ENCODE data around the gene LYG1.

Gene LYG1

DNA sequence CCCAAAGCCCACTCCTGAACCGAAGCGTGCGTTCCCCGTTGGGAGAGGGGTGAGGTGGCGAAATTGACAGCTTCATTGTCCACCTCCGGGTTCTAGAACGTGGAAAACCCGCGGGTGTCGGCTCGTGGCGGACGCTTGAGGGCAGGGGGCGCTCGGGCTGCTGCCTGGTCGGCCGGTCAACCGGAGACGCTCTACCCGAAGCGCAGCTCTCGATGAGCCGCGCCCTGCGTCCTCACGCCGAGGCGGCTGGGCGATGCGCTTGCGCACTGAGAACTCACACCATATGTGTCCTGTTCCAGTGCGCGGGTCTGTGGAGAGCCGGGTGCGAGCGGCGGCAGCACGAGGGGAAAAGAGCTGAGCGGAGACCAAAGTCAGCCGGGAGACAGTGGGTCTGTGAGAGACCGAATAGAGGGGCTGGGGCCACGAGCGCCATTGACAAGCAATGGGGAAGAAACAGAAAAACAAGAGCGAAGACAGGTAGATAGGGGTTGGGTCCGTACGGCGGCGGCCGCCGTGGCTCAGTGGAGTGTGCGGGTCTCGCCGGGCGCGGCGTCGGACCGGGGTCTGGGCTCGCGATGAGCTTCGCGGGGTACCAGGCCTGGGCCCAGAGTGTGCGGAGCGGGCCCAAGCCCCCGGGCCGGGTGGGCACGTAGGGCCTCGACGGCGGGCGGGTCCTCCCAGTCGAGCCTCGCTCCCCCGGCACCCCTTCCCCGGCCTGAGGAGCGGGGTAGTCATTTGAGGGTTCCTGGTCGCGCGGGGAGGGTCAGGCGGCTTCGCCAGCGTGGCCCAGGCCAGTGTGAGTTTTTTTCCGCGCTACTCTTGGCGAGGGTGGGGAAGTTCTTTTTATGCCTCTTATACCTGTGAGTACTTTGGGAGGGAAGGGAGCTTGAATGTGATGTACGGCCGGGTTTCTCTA lies 36.4 kb upstream of the LYG1 start, which contains the start of gene EIF5B:
TSS of gene EIF5B (plus strand) at position 277 of the 916 bp plus-strand sequence. CDS start at position 443, 166 bp downstream.
- Histone ChIP-seq H3K9ac (ENCODE audit: low read depth, low read length, poor library complexity, severe bottlenecking) (peak within 1 kb of the TSS; percentile 86), H4K20me1 (ENCODE audit: insufficient read depth, low read length, poor library complexity, severe bottlenecking) (peaks cover 71% of the 10 kb centered on the region), H3K4me2 (ENCODE audit: low read depth, low read length, poor library complexity, severe bottlenecking) (peak within 1 kb of the TSS; percentile 94), H3K4me1 (ENCODE audit: insufficient read depth, low read length, poor library complexity, severe bottlenecking) (peaks cover 49% of the 10 kb centered on the region), H3K9me2 (replicated peaks; ENCODE audit: low read depth, low read length) (no peaks in the 10 kb centered on the region), H3K4me3 (ENCODE audit: low read length, poor library complexity, severe bottlenecking) (peak within 1 kb of the TSS; percentile 88), H2AFZ (ENCODE audit: low read length) (peak within 1 kb of the TSS; percentile 96), H3K36me3 (ENCODE audit: insufficient read depth, low read length) (peaks cover 6% of the 10 kb centered on the region; the same call in 1 of the 2 replicates), H3K9me3 (ENCODE audit: insufficient read depth, low read depth, low read length) (no peaks in the 10 kb centered on the region), H3K27me3 (ENCODE audit: insufficient read depth, low read length, poor library complexity, severe bottlenecking) (no peaks in the 10 kb centered on the region), H3F3A (ENCODE audit: low read depth) (peaks cover 5% of the 10 kb centered on the region; the same call in 1 of the 2 replicates), H3K79me2 (ENCODE audit: insufficient read depth, low read length) (peaks cover 86% of the 10 kb centered on the region)
- TF ChIP-seq EZH2phosphoT487 (IDR thresholded peaks at IDR 0.05; ENCODE audit: borderline replicate concordance), result no peak
- TF ChIP-seq, protein P1, sequence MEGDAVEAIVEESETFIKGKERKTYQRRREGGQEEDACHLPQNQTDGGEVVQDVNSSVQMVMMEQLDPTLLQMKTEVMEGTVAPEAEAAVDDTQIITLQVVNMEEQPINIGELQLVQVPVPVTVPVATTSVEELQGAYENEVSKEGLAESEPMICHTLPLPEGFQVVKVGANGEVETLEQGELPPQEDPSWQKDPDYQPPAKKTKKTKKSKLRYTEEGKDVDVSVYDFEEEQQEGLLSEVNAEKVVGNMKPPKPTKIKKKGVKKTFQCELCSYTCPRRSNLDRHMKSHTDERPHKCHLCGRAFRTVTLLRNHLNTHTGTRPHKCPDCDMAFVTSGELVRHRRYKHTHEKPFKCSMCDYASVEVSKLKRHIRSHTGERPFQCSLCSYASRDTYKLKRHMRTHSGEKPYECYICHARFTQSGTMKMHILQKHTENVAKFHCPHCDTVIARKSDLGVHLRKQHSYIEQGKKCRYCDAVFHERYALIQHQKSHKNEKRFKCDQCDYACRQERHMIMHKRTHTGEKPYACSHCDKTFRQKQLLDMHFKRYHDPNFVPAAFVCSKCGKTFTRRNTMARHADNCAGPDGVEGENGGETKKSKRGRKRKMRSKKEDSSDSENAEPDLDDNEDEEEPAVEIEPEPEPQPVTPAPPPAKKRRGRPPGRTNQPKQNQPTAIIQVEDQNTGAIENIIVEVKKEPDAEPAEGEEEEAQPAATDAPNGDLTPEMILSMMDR (conservative IDR thresholded peaks at IDR 0.05; ENCODE audit: low read length), result peak; percentile 75

DNA sequence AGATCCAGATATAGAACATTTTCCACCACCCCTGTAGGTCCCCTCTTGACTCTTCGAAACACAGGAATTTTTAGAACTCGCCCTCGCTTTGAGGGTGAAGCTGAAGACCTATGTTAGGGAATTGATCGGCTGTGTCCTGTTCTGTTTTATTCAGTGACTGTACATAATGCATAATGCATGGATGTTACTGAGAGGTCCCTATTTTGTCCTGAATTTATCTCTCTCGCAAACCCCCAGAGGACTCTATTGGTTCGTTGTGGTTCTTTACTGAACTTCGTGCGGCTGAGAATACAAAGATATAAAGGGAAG lies 35.8 kb upstream of the LYG1 start:
- H3K4me1 ChIP-seq (ENCODE audit: insufficient read depth, low read length, poor library complexity, severe bottlenecking), result peaks cover 49% of the 10 kb centered on the region
- peak overlapping the region; percentile 96 for H2AFZ ChIP-seq (ENCODE audit: low read length)
- peaks cover 5% of the 10 kb centered on the region; the same call in 1 of the 2 replicates for H3F3A ChIP-seq (ENCODE audit: low read depth)
- TF ChIP-seq, protein P1 (conservative IDR thresholded peaks at IDR 0.05; ENCODE audit: low read length), result no peak
- TF ChIP-seq EZH2phosphoT487 (IDR thresholded peaks at IDR 0.05; ENCODE audit: borderline replicate concordance), result no peak
- H3K9me3 ChIP-seq (ENCODE audit: insufficient read depth, low read depth, low read length), result no peaks in the 10 kb centered on the region
- H3K9ac ChIP-seq (ENCODE audit: low read depth, low read length, poor library complexity, severe bottlenecking), result peak overlapping the region; percentile 81
- no peaks in the 10 kb centered on the region for H3K9me2 ChIP-seq (replicated peaks; ENCODE audit: low read depth, low read length)
- peak overlapping the region; percentile 88 for H3K4me3 ChIP-seq (ENCODE audit: low read length, poor library complexity, severe bottlenecking)
- peaks cover 12% of the 10 kb centered on the region; the same call in 1 of the 2 replicates for H3K36me3 ChIP-seq (ENCODE audit: insufficient read depth, low read length)
- H3K27me3 ChIP-seq (ENCODE audit: insufficient read depth, low read length, poor library complexity, severe bottlenecking), result no peaks in the 10 kb centered on the region
- peak overlapping the region; percentile 94 for H3K4me2 ChIP-seq (ENCODE audit: low read depth, low read length, poor library complexity, severe bottlenecking)
- peaks cover 65% of the 10 kb centered on the region for H4K20me1 ChIP-seq (ENCODE audit: insufficient read depth, low read length, poor library complexity, severe bottlenecking)
- peaks cover 86% of the 10 kb centered on the region for H3K79me2 ChIP-seq (ENCODE audit: insufficient read depth, low read length)

DNA sequence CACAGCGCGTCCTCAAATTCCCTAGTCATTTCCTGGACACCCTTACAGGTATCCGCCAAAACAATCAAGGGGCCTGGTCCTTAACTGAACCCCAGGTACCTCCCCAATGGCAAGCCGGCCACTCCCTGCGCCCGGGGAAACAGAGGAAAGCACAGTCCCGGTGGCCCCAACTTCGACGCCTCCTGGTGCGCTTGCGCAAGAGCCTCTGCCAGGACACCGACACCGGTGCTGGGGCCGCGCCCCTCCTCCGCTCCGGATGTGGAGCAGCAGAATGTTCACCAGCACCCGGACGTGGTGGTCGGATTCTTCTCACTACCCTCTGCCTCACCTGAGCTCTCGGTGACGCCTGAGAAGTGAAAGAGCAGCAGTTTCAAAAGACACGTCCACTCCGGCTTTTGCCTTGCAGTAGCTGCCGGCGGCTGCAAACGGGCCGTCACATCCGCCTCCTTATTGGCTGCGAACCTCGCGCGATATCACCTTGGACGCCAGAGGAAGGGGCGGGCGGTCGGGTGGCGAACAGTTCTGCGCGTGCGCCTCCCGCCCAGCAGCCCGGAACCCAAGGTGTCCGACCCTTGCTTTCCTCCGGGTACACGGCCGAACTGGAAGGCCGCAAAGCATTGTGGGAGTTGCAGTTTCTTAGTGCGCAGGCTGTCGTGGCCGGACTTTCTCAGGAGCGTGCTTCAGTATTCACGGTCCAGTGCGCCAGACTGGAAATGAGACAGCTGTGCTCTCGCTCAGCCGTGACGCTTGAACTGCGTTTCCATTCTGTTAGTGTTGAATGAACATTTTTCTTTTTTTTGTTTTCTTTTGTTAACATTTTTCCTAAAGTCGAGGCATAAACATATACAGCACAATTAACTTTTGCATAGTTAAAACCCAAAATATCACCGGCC lies 35.2 kb upstream of the LYG1 start, which contains the start of gene TXNDC9:
TSS of gene TXNDC9 (minus strand) at position 423 of the 893 bp plus-strand sequence. CDS start 3,123 bp downstream, outside the sequence.
- Histone ChIP-seq H3K9ac (ENCODE audit: low read depth, low read length, poor library complexity, severe bottlenecking) (peak within 1 kb of the TSS; percentile 86), H4K20me1 (ENCODE audit: insufficient read depth, low read length, poor library complexity, severe bottlenecking) (peaks cover 60% of the 10 kb centered on the region), H3K79me2 (ENCODE audit: insufficient read depth, low read length) (peaks cover 86% of the 10 kb centered on the region), H3K36me3 (ENCODE audit: insufficient read depth, low read length) (peaks cover 16% of the 10 kb centered on the region; the same call in 1 of the 2 replicates), H2AFZ (ENCODE audit: low read length) (peak within 1 kb of the TSS; percentile 96), H3K9me2 (replicated peaks; ENCODE audit: low read depth, low read length) (no peaks in the 10 kb centered on the region), H3K4me1 (ENCODE audit: insufficient read depth, low read length, poor library complexity, severe bottlenecking) (peaks cover 46% of the 10 kb centered on the region), H3K27me3 (ENCODE audit: insufficient read depth, low read length, poor library complexity, severe bottlenecking) (no peaks in the 10 kb centered on the region), H3K4me2 (ENCODE audit: low read depth, low read length, poor library complexity, severe bottlenecking) (peak within 1 kb of the TSS; percentile 97), H3K4me3 (ENCODE audit: low read length, poor library complexity, severe bottlenecking) (peak within 1 kb of the TSS; percentile 88), H3F3A (ENCODE audit: low read depth) (peaks cover 5% of the 10 kb centered on the region; the same call in 1 of the 2 replicates), H3K9me3 (ENCODE audit: insufficient read depth, low read depth, low read length) (no peaks in the 10 kb centered on the region)
- TF ChIP-seq EZH2phosphoT487 (IDR thresholded peaks at IDR 0.05; ENCODE audit: borderline replicate concordance), result no peak
- TF ChIP-seq, protein P1 (conservative IDR thresholded peaks at IDR 0.05; ENCODE audit: low read length), result no peak
